GM10266 (cell line): ENCODE results near the gene PTPN21.

ENCODE experiments used
- DNase-seq: peaks from one replicate; pipeline ENCODE4 v3.0.0; 2012; ENCODE audit errors: extremely low spot score
- CTCF ChIP-seq: IDR thresholded peaks from 2 replicates; pipeline ENCODE4 v1.5.1; 2012; ENCODE audit warnings: mild to moderate bottlenecking, low read depth; ENCODE audit not compliant: control insufficient read depth, insufficient read depth; ENCODE audit errors: missing control alignments

The PTPN21 gene

GRCh38 chr14:88492272-88493089, 62.3 kb downstream of the PTPN21 start:
- TF ChIP-seq CTCF = peak; percentile 77
- DNase-seq = peak; percentile 75

GRCh38 chr14:88490168-88490567, 64.6 kb downstream of the PTPN21 start:
- TF ChIP-seq CTCF = no peak
- no peak for DNase-seq

GRCh38 chr14:88488897-88489296, 65.9 kb downstream of the PTPN21 start:
- DNase-seq = no peak
- no peak for TF ChIP-seq CTCF

- TF ChIP-seq CTCF = no peak
Observed at GRCh38 chr14:88488081-88488480, 66.7 kb downstream of the PTPN21 start.

GRCh38 chr14:88482524-88482923, 72.3 kb downstream of the PTPN21 start:
- no peak for TF ChIP-seq CTCF

More at GRCh38 chr14:88488081-88488480, 66.7 kb downstream of the PTPN21 start:
- DNase-seq = no peak

GRCh38 chr14:88481794-88482193, 73.0 kb downstream of the PTPN21 start:
- no peak for DNase-seq
- TF ChIP-seq CTCF = no peak

More at GRCh38 chr14:88482524-88482923, 72.3 kb downstream of the PTPN21 start:
- DNase-seq = no peak

- no peak for TF ChIP-seq CTCF
- no peak for DNase-seq
Observed at GRCh38 chr14:88481059-88481458, 73.7 kb downstream of the PTPN21 start.
